Stomach (tissue), 4 donors: Measurements from ENCODE around the gene COA8.

ENCODE experiments used
- POLR2A ChIP-seq, 4 donors: fragments of 450-650 bp; IDR thresholded peaks; one replicate each; pipeline ENCODE4 v1.6.1; 2016; ENCODE audit warnings: antibody characterized with exemption in 4 of 4, control low read depth in 2 of 4, mild to moderate bottlenecking in 1 of 4, moderate library complexity in 1 of 4
- TF ChIP-seq, protein P1 (sequence below), 7 experiments: fragments of 450-650 bp in 4 of 7; fragments of 200-600 bp in 3 of 7; sonication (generic) in 3 of 7; IDR thresholded peaks; one replicate each; pipeline ENCODE4 v1.5.1; 2016 to 2019; ENCODE audit warnings: antibody characterized with exemption in 7 of 7, control low read depth in 2 of 7, mild to moderate bottlenecking in 1 of 7

DNA sequence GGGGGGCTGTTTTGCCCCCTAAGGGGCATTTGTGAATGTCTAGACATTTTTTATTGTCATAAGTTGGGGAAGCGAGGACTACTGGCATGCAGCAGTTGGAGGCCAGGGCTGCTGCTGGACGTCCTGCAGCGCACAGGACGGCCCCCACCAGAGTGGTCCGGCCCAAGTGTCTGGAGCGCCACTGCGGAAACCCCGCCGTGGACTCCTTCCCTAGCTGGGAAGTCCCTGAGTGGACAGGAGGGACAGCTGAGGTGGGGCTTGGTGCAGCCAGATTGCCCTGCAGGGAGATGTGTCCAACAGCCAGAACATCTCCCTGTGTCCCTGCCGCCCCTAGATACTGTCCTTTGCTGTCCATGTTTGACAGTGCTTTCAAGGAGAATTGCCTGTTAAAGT lies 45.6 kb upstream of the COA8 start:
- TF ChIP-seq, protein P1, sequence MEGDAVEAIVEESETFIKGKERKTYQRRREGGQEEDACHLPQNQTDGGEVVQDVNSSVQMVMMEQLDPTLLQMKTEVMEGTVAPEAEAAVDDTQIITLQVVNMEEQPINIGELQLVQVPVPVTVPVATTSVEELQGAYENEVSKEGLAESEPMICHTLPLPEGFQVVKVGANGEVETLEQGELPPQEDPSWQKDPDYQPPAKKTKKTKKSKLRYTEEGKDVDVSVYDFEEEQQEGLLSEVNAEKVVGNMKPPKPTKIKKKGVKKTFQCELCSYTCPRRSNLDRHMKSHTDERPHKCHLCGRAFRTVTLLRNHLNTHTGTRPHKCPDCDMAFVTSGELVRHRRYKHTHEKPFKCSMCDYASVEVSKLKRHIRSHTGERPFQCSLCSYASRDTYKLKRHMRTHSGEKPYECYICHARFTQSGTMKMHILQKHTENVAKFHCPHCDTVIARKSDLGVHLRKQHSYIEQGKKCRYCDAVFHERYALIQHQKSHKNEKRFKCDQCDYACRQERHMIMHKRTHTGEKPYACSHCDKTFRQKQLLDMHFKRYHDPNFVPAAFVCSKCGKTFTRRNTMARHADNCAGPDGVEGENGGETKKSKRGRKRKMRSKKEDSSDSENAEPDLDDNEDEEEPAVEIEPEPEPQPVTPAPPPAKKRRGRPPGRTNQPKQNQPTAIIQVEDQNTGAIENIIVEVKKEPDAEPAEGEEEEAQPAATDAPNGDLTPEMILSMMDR (IDR thresholded peaks at IDR 0.05): no peak
- no peak for TF ChIP-seq POLR2A (IDR thresholded peaks at IDR 0.05)
